Kidney epithelial cell (primary cell): ENCODE results near the gene RRN3. TPM values are rescaled to one million over a fixed set of nuclear protein-coding genes. Genes with fewer than 3 reads are reported as not detected.
"Not testable (repeated sequence)": the region's sequence is repeated elsewhere in the genome, so short reads cannot be mapped to it uniquely, and the experiment has no call there.

Source experiments
- DNase-seq: peaks from one replicate; pipeline ENCODE4 v3.0.0-alpha.2; 2010; ENCODE audit warnings: low read depth
- H3K27me3 ChIP-seq: 2 replicates; pipeline ENCODE4 v1.6.0; 2011; ENCODE audit warnings: low read length; ENCODE audit not compliant: control insufficient read depth, insufficient read depth
- H3K36me3 ChIP-seq: 2 replicates; pipeline ENCODE4 v1.5.1; 2011; ENCODE audit warnings: low read length; ENCODE audit not compliant: control insufficient read depth, insufficient read depth
- H3K4me3 ChIP-seq: 2 replicates; pipeline ENCODE4 v1.5.1; 2011; ENCODE audit warnings: low read depth, mild to moderate bottlenecking, control low read depth, low read length
- total RNA-seq: library from RNA; depleted of rRNA; stranded (reverse); fragments of >200 nt; gene quantifications from 2 replicates; pipeline ENCODE4 v1.2.3, GENCODE V29; 2015

RRN3 gene
- total RNA-seq, 1 donor from 2014 or later = 34.8 TPM

DNA sequence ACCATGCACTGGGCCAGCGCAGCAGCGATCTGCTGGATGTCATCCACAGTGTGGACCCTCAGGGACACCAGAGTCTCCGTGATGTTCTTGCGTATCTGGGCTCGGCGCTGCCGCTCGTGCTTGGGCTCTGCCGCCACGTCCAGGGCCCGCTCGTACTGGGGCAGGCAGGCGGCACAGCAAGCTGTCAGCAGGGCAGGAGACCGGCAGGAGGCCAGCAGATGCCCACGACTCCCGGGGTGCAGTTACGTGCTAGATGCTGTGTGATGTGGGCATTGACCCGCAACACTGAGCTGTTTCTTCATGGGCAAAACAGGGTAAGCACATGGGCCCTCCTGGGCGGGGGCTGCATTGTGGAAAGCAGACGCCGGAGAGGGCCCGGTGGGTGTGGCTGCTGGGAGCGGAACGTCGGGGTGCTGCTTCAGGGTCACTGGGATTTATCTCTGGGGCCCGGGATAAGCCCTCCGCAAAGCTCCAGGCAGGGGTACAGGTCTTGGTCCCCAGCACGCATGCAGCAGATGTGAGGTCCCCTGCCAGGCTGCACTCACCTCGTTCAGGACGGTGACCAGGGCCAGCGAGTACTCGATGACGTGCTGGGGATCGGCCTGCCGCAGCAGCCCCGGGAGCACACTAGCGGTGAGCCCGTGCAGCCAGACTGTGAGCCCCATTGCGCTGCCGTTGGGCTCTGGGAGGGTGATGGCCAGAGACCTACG is 38.8 kb upstream of the RRN3 start:
- not testable (repeated sequence) for H3K4me3 ChIP-seq, H3K27me3 ChIP-seq, H3K36me3 ChIP-seq, DNase-seq

DNA sequence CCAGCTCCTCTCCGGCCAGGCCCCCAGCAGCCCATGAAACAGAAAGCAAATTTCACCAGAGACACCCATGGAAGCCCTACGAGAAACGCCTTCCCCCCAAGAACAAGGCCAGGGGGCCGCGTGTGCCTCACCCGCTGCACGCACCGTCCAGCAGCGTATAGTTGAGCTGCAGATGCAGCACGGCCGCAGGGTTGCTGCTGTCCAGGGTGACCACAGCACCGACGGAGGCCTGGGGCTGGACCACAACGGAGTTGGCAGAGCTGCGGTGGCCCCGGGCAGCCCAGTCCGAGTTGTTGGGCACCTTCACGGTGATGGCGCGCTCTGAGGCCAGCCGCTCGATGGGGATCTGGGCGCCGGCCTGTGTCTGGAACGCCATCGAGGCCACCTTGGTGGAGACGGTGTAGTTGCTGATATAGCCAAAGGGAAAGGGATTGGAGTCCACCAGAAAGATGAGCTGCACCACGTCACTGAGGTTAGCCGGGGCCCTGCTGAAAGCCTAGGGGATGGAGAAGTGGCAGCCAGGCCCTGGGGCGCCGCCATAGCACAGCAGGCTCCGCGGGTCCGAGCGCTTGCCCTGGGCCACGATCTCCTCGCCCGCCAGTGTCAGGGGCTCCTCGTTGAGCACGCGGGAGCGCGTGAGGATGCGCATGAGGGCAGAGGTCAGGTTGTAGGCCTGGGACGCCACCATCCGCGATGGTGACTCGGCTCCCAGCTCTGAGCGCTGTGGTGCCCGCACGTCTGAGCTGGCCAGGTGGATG is 37.0 kb upstream of the RRN3 start:
- not testable (repeated sequence) for H3K4me3 ChIP-seq, H3K36me3 ChIP-seq, H3K27me3 ChIP-seq, DNase-seq

DNA sequence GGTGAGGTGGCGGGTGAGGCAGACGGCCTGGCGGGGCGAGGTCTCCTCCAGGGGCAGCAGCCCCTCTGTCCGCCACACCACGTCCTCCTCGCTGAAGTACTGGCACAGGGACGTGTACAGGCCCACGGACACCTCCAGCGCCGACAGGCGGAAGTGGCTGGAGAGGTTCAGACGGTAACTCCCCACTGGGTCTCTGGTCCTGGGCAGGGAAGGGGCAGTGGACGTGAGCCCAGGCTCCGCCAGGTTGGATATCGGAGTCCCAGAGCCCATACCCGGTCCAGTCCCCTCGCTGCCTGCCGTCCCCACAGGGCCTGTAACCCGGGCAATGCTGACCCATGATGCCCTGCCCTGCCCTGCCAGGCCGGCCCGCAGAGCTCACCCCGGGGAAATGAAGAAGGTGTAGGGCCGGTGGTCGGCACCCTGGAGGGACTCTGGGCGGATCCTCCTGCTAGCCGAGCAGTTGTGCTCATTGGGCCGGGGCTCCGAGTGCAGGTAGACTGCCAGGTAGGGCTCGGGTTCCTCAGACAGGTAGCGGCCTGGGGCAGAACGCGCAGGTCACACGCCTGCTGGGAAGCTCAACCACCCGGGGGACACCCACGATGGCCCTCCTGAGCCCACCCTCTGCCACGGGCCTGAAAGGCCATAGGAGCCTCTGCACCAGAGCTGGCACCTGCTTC is 36.3 kb upstream of the RRN3 start:
- not testable (repeated sequence) for H3K27me3 ChIP-seq, H3K36me3 ChIP-seq, DNase-seq, H3K4me3 ChIP-seq

DNA sequence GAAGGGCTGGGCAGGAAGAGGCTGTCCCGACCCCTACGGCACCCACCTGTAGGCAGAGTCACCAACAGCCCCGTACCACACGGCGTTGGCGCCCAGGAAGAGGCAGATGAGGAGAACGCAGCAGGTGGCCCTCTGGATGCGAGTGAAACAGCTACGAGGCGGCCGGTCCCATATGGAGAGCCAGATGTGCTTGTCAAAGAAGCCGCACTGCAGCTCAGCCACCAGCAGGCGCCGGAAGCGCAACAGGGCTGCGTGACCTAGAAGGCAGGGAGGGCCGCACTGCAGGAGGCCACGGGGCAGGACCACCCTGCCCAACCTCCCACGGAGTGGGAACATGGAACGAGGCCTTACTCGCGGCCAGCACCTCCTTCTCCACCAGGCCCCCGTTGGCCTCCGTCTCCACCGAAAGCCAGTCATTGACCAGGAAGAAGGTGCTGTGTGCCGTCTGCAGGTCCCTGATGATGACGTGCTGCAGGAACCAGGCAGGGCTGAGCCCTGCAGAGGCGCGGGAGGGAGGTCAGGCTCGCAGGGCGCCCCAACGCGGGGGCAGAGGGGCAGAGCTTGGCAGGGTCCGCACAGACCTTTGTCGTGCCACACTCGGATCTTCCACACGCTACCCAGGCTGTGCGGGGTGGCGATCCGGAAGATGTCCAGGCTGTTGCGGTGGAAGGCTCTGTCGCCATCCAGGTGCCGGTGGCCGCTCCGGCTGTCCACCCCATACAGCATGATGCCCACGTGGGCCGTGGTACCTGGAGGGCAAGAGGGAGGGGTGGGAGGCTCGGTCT is 33.8 kb upstream of the RRN3 start:
- not testable (repeated sequence) for H3K4me3 ChIP-seq, H3K36me3 ChIP-seq, H3K27me3 ChIP-seq, DNase-seq

DNA sequence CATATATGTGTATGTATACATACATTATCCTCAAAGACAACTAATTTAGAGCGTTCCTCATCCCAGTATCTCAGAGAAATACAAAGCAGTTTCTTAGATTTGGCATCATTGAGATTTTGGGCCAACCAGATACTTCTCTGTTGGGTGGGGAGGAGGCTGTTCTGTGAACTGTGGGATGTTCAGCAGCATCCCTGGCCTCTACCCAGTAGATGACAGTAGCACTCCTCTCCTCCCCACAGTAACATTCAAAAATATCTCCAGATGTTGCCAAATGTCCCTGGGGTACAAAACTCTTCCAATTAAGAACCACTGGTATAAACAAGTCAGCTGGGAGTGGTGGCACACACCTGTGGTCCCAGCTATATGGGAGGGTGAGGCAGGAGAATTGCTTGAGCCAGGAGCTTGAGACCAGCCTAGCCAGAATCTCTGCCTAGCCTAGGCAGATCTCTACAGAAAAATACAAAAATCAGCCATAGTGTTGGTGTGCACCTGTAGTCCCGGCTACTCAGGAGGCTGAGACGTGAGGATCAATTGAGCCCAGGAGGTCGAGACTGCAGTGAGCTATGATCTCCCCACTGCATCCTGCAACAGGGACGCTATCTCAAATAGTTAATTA is 6.4 kb upstream of the RRN3 start:
- DNase-seq, H3K4me3 ChIP-seq, H3K36me3 ChIP-seq, H3K27me3 ChIP-seq: not testable (repeated sequence)

DNA sequence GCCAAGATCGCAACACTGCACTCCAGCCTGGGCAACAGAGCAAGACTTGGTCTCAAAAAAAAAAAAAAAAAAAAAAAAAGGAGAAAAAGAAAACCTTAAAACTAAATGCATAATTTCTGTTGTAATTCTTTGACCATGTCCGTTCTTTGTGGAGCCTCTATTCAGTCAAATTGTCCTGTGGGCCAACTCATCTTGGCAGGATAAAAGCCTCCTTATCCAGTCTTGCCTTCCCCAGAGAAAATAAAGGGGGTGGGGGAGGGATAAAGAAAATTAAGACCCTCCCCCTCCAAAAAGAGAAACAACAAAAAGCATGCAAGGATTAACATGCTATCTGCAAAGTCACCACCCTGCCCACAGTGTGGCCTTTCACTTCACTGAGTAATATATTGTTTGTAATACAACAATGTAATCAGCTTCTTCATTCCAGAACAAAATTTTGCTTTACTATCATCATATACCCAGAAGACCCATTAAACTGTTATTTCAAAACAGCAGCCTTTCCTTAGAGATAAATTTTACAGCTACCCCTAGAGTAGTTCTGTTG is 5.4 kb upstream of the RRN3 start:
- not testable (repeated sequence) for DNase-seq, H3K4me3 ChIP-seq, H3K36me3 ChIP-seq, H3K27me3 ChIP-seq

DNA sequence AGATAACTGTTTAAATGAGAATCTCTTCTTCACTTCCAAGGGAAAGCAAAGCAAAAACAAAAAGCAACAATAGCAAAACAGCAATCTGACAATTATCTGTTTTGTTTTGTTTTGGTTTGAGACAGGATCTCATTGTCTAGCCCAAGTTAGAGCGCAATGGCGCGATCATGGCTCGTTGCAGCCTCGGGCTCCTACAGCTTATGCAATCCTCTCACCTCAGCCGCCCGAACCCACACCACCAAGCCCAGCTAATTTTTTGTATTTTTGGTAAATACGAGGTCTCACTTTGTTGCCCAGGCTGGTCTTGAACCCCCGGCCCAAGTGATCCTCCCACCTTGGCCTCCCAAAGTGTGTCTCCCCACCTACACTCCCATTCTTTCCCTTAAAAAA is 2.5 kb upstream of the RRN3 start:
- H3K4me3 ChIP-seq, DNase-seq, H3K27me3 ChIP-seq, H3K36me3 ChIP-seq: not testable (repeated sequence)

DNA sequence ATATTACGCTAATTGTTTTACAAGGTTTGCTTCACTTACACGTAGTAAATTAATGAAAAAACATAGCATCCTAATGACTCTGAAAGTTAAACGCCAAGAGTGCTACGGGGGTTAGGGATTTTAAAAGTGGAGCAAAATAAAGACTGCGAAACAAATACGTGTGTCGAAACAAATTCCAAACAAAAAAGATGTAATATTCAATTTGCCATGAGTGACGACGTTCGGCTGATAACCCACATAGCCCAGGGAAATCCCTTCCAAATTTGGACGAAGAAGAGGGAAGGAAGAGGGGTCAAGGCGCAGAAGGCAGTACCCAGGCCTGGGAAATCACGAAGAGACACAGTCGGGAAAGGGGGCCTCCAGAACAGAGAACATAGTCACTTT is 509 bp downstream of the RRN3 start:
- DNase-seq, H3K27me3 ChIP-seq, H3K36me3 ChIP-seq: not testable (repeated sequence)
- peak overlapping the region; percentile 85 for H3K4me3 ChIP-seq

DNA sequence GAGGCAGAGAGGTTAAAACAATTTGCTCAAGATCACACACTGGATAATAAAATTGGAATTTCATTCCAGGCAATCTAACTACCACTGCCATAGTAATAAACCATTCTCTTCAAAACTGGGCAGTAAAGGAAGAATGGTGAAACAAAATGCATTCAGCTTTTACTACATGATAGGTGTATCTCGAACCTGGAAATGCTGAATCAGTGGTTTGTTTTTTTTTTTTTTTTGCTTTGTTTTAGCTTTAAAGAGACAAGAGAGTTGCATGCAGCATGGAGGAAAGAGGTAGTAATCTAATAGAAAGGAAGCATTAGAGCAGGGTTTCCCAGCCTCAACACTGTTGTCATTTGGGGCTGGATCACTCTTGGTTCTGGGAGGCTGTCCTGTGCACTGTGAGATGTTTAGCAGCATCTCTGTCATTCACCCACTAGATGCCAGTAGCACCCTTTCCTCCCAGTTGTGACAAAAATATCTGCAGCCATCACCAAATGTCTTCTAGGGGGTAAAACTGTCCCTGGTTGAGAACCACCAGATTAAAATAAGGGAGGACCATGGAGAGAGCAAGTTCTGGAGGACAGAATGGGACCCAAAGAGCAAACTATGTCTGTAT is 3.3 kb downstream of the RRN3 start:
- H3K27me3 ChIP-seq, H3K36me3 ChIP-seq, DNase-seq, H3K4me3 ChIP-seq: not testable (repeated sequence)

DNA sequence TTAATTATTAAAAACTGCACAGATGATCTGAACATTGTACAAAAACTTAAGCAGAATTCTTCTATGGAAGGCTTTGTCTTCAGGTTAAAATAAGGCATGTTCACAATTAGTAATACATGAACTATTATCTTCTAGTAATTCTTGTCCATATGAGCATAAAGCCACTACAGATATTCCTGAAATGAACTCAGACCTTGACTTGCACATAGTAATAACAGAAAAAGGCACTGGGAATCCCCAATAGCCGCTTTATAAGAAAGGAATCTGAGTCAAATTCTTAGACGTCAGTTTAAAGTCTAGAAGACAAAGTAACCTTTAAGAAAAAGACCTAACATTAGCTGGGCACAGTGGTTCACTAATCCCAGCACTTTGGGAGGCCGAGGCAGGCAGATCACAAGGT is 11.3 kb downstream of the RRN3 start:
- not testable (repeated sequence) for DNase-seq, H3K36me3 ChIP-seq, H3K27me3 ChIP-seq, H3K4me3 ChIP-seq

DNA sequence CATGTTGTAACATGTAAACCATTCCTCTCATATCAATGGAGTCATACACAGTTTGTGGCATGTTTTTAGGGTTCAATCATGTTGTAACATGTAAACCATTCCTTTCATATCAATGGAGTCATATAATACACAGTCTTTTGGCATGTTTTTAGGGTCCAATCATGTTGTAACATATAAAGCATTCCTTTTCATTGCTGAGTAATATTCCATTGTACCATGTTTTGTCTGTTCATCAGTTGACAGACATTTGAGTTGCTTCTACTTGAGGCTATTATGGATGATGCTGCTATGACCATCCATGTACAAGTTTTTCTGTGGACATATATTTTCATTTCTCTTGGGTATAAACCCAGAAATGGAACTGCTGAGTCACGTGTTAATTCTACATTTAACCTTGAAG is 13.2 kb downstream of the RRN3 start:
- not testable (repeated sequence) for H3K27me3 ChIP-seq, DNase-seq, H3K4me3 ChIP-seq, H3K36me3 ChIP-seq

DNA sequence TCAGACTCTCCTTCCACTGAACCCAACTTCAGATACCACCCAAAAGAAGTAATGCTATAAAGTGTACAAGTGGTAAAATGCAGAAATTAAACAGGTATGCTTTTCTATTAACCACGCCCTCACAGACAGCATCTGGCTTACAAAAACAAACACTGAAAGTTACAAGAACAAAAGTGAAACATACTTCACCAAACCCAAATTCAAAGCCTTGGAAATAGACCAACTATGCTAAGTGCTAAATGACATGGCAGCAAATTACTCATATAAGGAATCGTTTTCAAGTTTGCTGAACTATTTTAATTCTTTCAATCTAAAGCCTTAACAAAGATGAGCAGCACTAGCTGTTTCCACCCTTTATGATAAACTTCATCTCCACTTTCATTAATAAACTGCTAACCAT is 17.9 kb downstream of the RRN3 start:
- H3K27me3 ChIP-seq, H3K4me3 ChIP-seq, H3K36me3 ChIP-seq, DNase-seq: not testable (repeated sequence)
